ENCODE data around the gene AKAP1.

Gene AKAP1

DNA sequence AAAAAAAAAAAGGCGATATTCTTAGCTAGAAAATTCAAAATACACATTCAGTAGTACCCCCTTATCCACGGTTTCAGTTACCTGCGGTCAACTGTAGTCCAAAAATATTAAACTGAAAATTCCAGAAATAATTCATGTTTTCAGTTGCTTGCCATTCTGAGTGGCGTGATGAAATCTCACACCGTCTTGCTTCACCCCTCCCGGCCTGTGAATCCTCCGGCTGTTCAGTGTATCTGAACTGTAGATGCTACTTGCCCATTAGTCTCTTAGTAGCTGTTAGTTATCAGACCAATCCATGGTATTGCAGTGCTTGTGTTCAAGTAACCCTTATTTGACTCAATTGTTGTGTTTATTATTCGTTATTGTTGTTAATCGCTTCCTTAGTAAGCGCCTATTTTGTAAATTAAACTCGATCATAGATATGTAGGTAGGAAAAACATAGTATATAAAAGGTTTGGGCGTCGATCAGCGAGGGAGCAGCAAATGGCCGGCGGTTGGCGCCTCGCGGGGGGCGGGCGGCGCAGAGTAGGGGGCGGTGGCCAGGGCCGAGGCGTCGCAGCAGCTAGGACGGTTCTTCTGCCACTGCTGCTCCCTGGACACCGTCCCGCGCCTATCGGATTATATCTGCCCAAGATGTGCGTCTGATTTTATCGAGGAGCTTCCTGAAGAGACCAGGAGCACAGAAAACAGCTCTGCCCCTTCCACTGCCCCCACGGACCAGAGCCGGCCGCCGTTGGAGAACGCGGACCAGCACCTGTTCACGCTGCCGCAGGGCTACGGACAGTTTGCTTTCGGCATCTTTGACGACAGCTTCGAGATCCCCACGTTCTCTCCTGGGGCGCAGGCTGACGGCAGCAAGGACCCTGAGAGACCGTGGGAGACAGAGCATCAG, 39.8 kb upstream of the AKAP1 start:
- TF ChIP-seq, protein P1, sequence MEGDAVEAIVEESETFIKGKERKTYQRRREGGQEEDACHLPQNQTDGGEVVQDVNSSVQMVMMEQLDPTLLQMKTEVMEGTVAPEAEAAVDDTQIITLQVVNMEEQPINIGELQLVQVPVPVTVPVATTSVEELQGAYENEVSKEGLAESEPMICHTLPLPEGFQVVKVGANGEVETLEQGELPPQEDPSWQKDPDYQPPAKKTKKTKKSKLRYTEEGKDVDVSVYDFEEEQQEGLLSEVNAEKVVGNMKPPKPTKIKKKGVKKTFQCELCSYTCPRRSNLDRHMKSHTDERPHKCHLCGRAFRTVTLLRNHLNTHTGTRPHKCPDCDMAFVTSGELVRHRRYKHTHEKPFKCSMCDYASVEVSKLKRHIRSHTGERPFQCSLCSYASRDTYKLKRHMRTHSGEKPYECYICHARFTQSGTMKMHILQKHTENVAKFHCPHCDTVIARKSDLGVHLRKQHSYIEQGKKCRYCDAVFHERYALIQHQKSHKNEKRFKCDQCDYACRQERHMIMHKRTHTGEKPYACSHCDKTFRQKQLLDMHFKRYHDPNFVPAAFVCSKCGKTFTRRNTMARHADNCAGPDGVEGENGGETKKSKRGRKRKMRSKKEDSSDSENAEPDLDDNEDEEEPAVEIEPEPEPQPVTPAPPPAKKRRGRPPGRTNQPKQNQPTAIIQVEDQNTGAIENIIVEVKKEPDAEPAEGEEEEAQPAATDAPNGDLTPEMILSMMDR (IDR thresholded peaks at IDR 0.05; ENCODE audit: low read length, missing control alignments) = no peak
- no peak for DNase-seq (ENCODE audit: low read depth)

GRCh38 chr17:57045868-57046704, 39.0 kb upstream of the AKAP1 start:
- TF ChIP-seq, protein P1 (IDR thresholded peaks at IDR 0.05; ENCODE audit: low read length, missing control alignments) = no peak
- no peak for DNase-seq (ENCODE audit: low read depth)
- no peak overlapping the region for H3K4me3 ChIP-seq (replicated peaks; ENCODE audit: low read depth, low read length)

More for the DNA sequence above, 39.8 kb upstream of the AKAP1 start:
- H3K4me3 ChIP-seq (replicated peaks; ENCODE audit: low read depth, low read length) = no peak overlapping the region

GRCh38 chr17:57046749-57047148, 38.3 kb upstream of the AKAP1 start:
- H3K4me3 ChIP-seq (replicated peaks; ENCODE audit: low read depth, low read length) = no peak overlapping the region
- TF ChIP-seq, protein P1 (IDR thresholded peaks at IDR 0.05; ENCODE audit: low read length, missing control alignments) = no peak
- no peak for DNase-seq (ENCODE audit: low read depth)

- H3K4me3 ChIP-seq (replicated peaks; ENCODE audit: low read depth, low read length) = no peak overlapping the region
- no peak for DNase-seq (ENCODE audit: low read depth)
- TF ChIP-seq, protein P1 (IDR thresholded peaks at IDR 0.05; ENCODE audit: low read length, missing control alignments) = no peak
Measured at GRCh38 chr17:57048096-57048495, 37.0 kb upstream of the AKAP1 start.

- DNase-seq (ENCODE audit: low read depth) = no peak
- H3K4me3 ChIP-seq (replicated peaks; ENCODE audit: low read depth, low read length) = no peak overlapping the region
- TF ChIP-seq, protein P1 (IDR thresholded peaks at IDR 0.05; ENCODE audit: low read length, missing control alignments) = no peak
Measured at GRCh38 chr17:57050306-57050705, 34.7 kb upstream of the AKAP1 start.

DNA sequence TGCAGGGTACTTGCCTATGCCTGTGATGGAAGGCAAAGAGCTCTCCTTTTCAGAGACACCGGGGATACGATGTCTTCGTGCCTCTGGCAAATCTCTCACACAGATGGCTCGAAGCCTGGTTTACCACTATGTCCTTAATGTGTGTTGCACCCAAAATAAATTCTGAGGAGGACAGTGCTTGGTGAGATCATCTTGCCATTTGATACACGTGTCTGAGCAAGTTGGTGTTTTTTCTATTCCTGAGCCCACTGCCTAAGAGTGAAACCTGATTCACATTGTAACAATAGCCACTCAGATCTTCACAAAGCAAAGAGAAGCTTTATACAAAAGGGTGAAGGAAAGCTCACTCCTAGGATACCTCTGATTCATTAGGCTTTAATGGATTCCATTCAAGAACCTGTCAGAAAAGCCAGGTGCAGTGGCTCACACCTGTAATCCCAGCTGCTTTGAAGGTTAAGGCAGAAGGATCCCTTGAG, 33.1 kb upstream of the AKAP1 start:
- no peak overlapping the region for H3K4me3 ChIP-seq (replicated peaks; ENCODE audit: low read depth, low read length)
- TF ChIP-seq, protein P1 (IDR thresholded peaks at IDR 0.05; ENCODE audit: low read length, missing control alignments) = no peak
- DNase-seq (ENCODE audit: low read depth) = no peak

Data from fibroblast of pulmonary artery (primary cell).